Measurements from ENCODE around the gene PTPRR. TPM values are rescaled to one million over a fixed set of nuclear protein-coding genes. Genes with fewer than 3 reads are reported as not detected.

PTPRR gene
- total and polyA plus RNA-seq, 4 donors, result 0.02 to 0.08 TPM; not detected in 2

GRCh38 chr12:70845268-70845667 is 75.3 kb downstream of the PTPRR start:
- Histone ChIP-seq H3K9me3 (ENCODE audit: control insufficient read depth in 4 of 4, low read length in 3 of 4) (no peaks in the 10 kb centered on the region), H3K27me3 (ENCODE audit: control insufficient read depth in 4 of 4, insufficient read depth in 4 of 4, low read length in 3 of 4) (no peaks in the 10 kb centered on the region), H3K4me3 (ENCODE audit: low read depth in 1 of 3, low read length in 3 of 3) (no peak overlapping the region), H3K27ac (ENCODE audit: low read depth in 1 of 2, low read length in 2 of 2) (no peak overlapping the region), H3K9ac (ENCODE audit: low read depth in 1 of 2, low read length in 2 of 2) (no peak overlapping the region), H3K4me1 (ENCODE audit: control insufficient read depth in 4 of 4, insufficient read depth in 4 of 4, low read length in 3 of 4) (no peaks in the 10 kb centered on the region), H3K36me3 (ENCODE audit: control insufficient read depth in 4 of 4, insufficient read depth in 3 of 4, low read depth in 1 of 4, low read length in 3 of 4) (no peaks in the 10 kb centered on the region)
- no peak for DNase-seq (ENCODE audit: low spot score)
- TF ChIP-seq EGR1 (IDR thresholded peaks at IDR 0.05; ENCODE audit: low read depth in 2 of 2), result no peak
- TF ChIP-seq RAD21 (IDR thresholded peaks at IDR 0.05), result no peak
- TF ChIP-seq MAX (IDR thresholded peaks at IDR 0.05), result no peak
- TF ChIP-seq HNF4G (IDR thresholded peaks at IDR 0.05), result no peak
- TF ChIP-seq ATF3 (IDR thresholded peaks at IDR 0.05), result no peak
- TF ChIP-seq CTCF (IDR thresholded peaks at IDR 0.05; ENCODE audit: low read depth, low read length, missing input control), result no peak
- no peak for TF ChIP-seq RXRA (IDR thresholded peaks at IDR 0.05)
- no peak for TF ChIP-seq HNF4A (conservative IDR thresholded peaks at IDR 0.05)
- no peak for TF ChIP-seq YY1 (IDR thresholded peaks at IDR 0.05)
- TF ChIP-seq SP1 (IDR thresholded peaks at IDR 0.05), result no peak
- TF ChIP-seq JUND (IDR thresholded peaks at IDR 0.05), result no peak
- TF ChIP-seq REST (IDR thresholded peaks at IDR 0.05), result no peak
- no peak for TF ChIP-seq GABPA (IDR thresholded peaks at IDR 0.05 in 1 of 2, conservative IDR thresholded peaks at IDR 0.05 in 1 of 2)
- no peak for TF ChIP-seq TAF1 (conservative IDR thresholded peaks at IDR 0.05)
- no peak for TF ChIP-seq FOXA1 (IDR thresholded peaks at IDR 0.05)
- no peak for TF ChIP-seq NR2F2 (IDR thresholded peaks at IDR 0.05)
- TF ChIP-seq FOXA2 (IDR thresholded peaks at IDR 0.05), result no peak
- no peak for TF ChIP-seq ZBTB33 (IDR thresholded peaks at IDR 0.05)
- WGBS, result 86% methylated on average over 3 of the region's 3 CpGs

Data from liver (tissue), 9 donors.